Stimulated activated CD4-positive, alpha-beta T cell treated with anti-CD3 and anti-CD28 coated beads, TNF-alpha, amount 100 ng/mL, for 48 hours (primary cell): ENCODE results near the gene ATP6V1B1.

Experiments
- DNase-seq, 3 donors: peaks; one replicate each; pipeline ENCODE4 v3.0.0-alpha.2; 2020; ENCODE audit warnings: low read depth in 3 of 3

The ATP6V1B1 gene

GRCh38 chr2:70901227-70902066, 34.3 kb upstream of the ATP6V1B1 start:
- DNase-seq = no peak

- no peak for DNase-seq
These were observed 33.6 kb upstream of the ATP6V1B1 start for GRCh38 chr2:70902067-70902442.

- DNase-seq = no peak
These were observed 33.1 kb upstream of the ATP6V1B1 start for GRCh38 chr2:70902579-70902978.

- DNase-seq = no peak
These were observed 32.5 kb upstream of the ATP6V1B1 start for GRCh38 chr2:70903171-70903570.

GRCh38 chr2:70903641-70904340, 31.9 kb upstream of the ATP6V1B1 start:
- DNase-seq = no peak

GRCh38 chr2:70904371-70905216, 31.1 kb upstream of the ATP6V1B1 start:
- no peak for DNase-seq

- DNase-seq = no peak
These were observed 30.0 kb upstream of the ATP6V1B1 start for GRCh38 chr2:70905443-70906421.

GRCh38 chr2:70906439-70907005, 29.2 kb upstream of the ATP6V1B1 start:
- no peak for DNase-seq

GRCh38 chr2:70907130-70908057, 28.3 kb upstream of the ATP6V1B1 start:
- no peak for DNase-seq

GRCh38 chr2:70916291-70916690, 19.4 kb upstream of the ATP6V1B1 start:
- no peak for DNase-seq

GRCh38 chr2:70918016-70918415, 17.7 kb upstream of the ATP6V1B1 start:
- DNase-seq = no peak

GRCh38 chr2:70919672-70920366, 15.9 kb upstream of the ATP6V1B1 start:
- peak; percentile 54 to 61 (median 54) for DNase-seq

GRCh38 chr2:70920367-70920715, 15.4 kb upstream of the ATP6V1B1 start:
- no peak for DNase-seq

- no peak for DNase-seq
These were observed 14.7 kb upstream of the ATP6V1B1 start for GRCh38 chr2:70921031-70921430.

- DNase-seq = no peak
These were observed 13.9 kb upstream of the ATP6V1B1 start for GRCh38 chr2:70921839-70922234.

- DNase-seq = no peak
These were observed 13.2 kb upstream of the ATP6V1B1 start for GRCh38 chr2:70922235-70923234.

- DNase-seq = no peak
These were observed 12.2 kb upstream of the ATP6V1B1 start for GRCh38 chr2:70923378-70924015.
